ENCODE data around the gene STAT5B. TPM values are rescaled to one million over a fixed set of nuclear protein-coding genes. Genes with fewer than 3 reads are reported as not detected.

The STAT5B gene
- total RNA-seq, 1 experiment from 2014 or later: 38.0 TPM

DNA sequence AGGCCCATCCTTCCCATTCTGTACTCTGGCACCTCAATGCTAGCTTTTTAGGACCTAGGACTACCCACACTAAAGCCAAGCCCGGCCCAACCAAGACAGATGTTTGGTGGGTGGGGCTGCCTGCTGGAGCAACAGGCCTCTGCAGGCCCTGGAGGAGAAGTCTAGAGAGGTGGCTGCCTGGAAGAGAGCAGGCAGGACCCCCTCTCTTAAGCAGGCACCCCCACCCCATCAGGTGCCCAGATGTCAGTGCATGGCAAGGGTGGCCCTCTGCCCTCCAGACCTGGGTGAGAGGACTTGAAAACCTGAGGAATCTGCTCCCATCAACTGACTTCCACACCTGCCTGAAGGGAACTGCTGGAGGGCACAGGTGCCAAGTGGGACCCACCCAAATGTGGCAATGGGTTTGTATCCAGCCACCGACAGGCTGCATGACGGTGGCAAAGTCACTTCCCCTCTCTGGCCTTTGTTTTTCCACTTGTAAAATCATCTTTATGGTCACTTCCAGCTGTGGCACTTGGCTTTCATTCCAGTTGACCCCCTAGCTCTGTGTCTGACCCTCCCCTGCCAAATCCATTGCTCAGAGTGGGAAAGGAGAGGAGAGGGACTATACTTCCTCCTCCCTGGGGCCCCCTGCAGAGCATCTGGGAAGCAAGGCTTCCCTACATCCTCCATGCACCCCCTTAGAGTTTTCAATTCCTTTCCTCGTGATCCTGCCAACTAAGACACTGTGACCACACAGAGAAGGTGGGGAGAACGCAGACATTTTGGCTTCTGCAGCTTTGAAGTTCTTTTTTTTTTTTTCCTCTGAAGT is 10.4 kb upstream of the STAT5B start:
- no peak for DNase-seq (ENCODE audit: extremely low read depth, low read depth)

DNA sequence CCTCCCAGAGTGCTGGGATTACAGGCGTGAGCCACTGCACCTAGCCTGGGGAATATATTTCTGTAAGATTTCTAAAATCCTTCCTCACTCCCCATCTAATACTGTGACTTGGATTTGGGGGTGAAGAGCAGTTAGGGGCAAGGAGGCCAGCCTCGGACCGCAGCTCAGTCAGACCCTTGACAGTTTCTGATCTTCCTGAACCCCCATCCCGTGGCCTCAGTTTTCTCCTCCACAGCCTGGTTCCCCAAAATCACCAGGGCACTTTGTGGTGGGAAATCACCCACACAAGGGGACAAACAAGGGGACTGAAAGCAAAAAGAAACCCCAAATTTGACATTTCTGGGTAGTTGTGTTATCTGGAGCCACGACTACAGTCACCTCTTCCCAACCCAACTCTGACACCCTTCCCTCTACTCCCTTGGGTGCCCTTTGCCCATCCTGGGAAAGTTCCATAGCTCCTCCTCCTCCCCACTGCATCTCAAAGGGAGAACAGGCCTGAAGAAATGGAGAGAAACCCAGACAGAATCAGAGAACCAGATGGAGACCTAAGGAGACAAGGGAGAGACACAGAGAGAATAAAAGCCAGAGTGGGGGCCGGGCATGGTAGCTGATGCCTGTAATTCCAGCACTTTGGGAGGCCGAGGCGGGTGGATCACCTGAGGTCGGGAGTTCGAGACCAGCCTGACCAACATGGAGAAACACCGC is 9.3 kb upstream of the STAT5B start:
- DNase-seq (ENCODE audit: extremely low read depth, low read depth): no peak

DNA sequence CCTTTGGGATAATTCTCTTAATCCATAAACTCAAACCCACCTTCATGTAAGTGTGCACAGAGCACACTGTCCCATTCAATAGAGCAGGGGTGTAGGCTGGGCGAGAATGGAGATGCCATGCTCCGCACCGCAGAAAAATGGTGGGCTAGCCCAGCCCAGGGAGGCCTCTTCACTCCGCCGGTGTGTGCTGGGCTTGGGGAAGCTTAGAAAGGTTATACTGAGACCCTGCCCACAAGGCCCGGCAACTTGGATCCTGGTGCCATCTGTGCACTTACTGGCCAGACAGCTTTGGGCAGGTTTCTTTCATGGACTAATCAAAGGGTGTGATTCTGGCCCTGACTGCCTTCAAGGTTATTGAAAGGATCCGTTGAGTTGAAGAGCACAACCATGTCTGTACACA is 8.4 kb upstream of the STAT5B start:
- no peak for DNase-seq (ENCODE audit: extremely low read depth, low read depth)

DNA sequence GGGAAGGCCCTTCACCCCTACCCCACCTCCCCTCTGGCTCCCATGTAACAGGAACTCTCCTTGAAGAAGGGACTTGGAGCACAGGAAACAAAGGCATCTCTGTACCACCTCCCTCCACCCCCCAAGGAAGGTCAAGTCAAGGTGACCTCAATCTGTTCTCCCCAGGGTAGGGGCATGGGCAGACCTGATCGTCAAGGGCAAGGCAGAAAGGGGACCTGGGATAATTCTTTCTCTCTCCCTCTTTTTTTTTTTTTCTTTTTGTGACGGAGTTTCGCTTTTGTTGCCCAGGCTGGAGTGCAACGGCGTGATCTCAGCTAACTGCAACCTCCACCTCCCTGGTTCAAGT is 7.8 kb upstream of the STAT5B start:
- DNase-seq (ENCODE audit: extremely low read depth, low read depth): no peak

DNA sequence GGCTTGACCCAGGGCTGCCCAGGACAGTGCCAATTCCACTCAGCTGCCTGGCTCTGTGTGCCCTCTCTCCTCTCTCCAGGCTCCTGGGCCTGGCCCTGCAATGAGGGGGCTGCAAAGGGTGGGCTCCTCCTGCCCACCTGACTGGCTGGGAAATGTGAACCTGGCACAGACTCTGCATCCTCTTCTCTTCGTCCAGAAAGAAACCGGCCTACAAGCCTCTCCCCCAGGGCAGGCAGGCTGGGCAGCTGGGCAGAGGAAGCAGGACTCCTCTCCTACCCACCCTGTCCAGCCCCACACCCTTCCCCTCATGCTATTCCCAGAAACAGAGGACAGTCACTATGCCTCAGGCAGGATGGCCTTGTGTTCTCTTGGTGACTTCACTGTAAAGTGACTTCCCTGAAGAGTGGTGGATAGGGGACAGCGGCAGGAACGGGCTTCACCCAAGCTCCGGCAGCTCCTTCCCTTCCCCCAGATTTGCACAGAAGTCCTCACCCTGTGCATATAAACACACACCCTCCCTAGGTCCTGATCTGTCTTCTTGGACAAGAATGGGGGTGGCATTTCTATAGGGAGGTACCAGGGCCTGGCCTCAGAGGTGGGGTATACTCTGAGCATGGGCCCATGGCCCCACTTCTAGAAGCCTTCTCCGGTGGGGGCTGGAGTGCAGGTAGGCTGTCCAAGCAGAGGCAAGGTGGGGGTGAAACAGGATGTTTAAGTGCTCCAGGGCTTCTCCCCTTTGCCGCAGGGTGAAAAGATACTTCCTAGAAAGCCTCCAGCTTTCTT is 7.2 kb upstream of the STAT5B start:
- no peak for DNase-seq (ENCODE audit: extremely low read depth, low read depth)

DNA sequence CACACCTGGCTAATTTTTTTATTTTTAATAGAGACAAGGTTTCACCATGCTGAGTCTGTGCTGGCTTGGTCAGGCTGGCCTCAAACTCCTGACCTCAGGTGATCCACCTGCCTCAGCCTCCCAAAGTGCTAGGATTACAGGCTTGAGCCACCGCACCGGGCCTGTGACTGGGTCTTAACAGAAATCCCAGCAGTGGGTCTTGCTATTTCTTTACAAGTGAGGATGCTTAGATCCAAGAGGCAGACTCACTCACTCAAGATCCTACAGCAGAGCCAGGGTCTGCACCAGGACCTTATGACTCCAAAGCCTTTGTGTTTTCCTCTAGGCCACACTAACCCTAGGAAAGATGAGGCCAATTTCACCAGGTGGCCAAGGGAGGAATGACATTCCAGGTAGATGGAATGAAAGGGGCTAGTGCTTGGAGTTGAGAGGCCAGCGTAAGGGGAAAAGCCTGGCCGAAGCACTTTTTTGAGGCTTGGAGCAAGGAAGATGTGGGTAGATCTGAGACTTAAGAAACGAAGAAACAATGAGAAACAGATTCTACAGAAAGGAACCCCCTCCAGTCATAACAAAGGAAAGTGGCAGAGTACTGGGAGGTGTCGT is 6.4 kb upstream of the STAT5B start:
- DNase-seq (ENCODE audit: extremely low read depth, low read depth): no peak

DNA sequence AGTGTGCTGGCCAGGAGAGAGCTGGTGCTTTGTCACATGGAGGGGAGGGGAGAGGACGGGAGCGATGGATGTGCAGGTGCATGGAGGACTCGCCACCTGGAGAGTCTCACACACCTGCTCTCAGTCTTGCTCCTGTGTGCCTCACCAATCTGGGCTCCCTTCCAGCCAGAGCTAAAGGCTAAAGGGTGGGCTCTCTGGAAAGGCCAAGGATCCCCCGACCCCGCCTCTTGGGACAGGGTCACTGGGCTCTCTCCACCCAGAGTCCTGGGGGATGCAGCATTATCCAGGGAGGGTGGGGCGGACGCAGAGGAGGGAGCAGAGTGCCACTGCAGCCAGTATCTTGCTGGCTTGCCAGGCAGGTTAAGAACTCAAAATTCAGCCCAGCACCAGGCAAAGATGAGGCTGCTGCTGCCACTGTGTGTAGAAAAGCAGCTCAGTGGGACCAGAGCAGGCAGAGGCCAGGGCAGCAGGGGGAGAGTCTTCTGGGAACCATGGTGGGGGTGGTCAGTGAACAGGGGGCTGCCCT is 5.4 kb upstream of the STAT5B start:
- DNase-seq (ENCODE audit: extremely low read depth, low read depth): no peak

DNA sequence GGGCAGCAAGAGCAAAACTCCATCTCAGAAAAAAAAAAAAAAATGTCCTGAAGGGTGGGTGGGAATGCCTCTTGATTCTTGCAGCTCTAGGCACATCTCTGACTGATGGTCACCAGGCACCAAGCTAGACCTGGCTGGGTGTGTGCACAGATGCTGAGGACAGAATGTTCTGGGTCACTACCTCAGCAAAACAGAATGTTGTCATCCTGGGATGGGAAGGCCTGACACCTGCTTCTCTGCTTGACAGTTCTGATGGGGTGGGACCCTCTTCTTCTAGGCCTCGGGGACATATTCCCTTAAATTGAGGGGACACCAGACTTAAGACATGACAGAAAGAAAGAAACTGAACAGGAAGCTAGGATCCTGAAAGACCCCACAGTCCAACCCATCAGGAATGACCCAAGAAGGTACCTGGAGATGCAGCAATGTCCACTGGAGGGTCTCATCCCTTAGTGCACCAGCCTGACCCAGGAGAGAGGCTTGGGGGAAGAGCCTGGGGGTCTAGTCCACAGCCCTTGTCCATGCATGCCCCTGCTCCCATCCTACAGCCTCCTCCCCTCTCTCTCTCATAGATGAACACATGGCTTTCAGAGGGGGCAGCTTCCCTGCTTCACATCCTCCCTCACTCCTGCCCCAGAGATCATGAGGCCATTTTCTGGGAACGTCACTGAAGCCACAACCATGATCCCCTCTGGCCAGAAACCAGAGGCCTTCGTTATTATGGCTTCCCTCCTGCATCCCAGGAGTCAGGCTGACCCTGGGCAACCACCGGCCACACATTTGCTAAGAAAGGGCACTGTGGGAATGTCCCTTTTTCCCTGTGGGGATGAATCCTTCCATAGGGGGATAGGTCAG is 3.8 kb upstream of the STAT5B start:
- DNase-seq (ENCODE audit: extremely low read depth, low read depth): no peak

DNA sequence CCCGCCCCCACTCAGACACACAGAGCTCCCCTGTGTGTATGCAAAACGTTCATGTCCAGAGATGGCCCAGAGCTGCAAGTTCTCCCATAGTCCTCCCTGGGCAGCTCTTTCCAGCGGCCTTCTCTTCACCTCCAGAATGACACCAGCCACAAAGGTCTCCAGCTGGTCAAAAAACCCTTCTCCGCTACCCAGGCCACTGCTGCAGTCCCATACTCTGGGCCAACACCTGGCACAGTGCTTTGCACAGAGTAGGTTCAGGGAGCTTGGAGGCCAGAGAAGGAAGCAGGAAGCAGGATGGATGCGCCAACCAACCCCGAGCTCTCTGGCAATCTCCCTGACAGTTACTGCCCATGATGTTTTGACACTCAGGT is 1.1 kb upstream of the STAT5B start:
- DNase-seq (ENCODE audit: extremely low read depth, low read depth): no peak

DNA sequence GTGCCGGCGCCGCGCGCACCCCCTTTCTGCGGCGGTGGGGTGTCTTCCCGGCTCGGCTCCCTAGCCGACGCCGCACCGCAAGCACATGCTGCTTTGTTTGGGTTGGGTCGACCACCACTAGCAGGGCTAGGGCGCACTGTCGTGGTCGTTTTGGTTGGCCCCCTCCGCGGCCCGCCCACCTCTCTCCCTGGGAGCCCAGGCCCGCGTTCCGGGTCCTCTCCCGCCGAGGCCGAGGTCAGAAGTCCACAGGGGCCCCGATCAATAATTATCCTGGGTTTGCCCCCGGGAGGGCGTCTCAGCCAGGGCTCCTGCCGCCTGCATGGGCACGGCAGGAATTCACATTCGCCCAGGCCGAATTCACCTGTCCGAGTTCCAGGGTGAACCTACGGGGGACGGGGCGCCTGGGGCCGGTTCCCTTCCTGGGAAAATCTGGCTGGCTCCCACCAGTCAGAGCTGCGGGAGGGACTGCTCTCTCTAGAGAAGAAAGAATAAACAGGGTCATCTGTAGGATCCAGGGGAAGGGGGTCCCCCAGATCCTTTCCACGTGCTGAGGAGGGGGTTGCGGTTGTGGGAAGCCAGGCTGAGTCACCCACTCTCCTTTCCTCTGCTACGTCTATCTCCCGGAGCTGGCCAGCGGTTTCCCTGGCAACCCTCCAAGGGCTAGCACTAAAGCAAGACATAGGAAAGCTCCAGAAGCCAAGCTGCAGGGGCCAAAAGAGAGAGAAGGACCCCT is 584 bp upstream of the STAT5B start:
- no peak for DNase-seq (ENCODE audit: extremely low read depth, low read depth)

DNA sequence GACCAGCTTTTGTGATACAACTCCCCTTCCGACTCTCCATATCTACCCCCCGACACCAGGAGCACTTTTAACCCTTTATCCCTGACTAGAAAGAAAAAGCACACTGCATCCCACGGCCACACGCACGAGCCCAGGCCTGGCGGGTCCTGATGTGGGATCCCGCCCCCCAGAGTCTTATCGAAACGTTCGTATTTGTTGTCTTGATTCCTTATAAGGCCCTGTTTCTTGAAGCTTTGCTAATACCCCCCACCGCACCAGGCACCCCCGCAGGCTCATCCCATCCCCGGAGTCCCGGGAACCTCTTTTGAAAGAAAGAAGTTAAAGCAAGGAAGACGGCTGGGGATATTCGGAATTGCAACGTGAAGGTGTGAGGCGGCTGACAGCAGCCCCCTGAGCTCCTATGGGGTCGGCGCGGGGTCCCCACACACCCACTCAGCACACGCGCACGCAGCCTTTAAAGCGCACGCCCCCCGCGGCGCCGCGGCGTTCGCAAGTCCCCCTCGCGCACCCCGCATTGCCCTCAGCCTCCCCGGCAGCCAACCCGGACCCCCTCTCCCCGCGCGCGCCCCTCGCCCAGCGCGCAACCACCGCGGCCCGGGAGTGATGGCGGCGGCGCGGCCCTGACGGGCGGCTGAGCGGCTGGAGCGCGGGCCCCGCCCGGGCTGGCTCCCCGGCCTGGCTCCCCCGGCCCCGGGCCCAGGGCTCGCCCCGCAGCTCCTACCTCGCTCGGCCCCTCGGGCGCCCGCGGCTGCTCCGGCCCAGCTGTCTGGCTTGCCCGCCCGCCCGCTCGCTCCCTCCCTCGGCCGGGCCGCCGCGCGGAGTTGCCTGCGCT is 448 bp downstream of the STAT5B start:
- no peak for DNase-seq (ENCODE audit: extremely low read depth, low read depth)

DNA sequence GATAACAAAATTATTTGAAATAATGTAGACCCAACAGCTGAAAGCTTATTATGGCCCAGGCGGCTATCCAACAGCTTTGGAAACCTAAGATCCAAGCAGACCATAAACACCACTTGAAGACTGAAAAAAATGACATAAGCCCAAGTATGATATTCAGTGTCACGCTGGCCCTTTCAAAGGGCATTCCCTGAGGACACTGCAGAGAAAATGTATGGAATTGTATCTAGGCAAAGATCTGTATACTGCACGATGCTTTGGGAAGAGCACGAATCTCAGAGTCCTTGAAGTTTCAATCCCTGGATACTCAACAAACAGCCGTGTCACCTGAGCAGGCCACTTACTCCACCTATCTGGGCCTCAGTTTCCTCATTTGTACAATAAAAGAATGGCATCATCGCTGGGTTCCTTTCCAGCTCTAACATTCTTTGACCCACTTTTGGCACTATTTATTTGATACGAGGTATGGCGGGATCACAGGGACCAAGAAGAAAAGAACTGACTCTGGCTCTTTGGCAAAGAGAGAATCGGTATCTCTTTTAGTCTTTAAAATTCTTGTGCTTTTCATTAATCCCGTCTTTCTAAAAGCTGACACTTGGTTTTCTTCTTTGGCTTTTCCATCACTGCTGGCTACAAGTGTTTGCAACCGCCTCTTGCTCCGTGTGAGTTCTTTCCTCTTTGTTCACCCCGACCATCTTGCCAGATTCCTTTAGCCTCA is 1.2 kb downstream of the STAT5B start:
- no peak for DNase-seq (ENCODE audit: extremely low read depth, low read depth)

DNA sequence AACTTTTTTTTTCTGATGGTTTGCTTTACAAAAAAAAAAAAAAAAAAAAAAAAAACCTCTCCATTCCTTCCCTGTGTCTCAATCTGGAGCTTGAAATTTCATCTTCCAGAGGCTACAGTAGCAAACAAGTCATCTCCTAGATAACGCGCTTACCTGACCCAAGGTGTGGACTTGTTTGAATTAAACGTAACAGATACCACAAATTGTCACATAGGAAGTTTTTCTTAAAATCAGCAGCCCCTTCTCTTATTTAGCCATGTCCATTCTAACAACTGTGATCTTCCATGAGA is 2.0 kb downstream of the STAT5B start:
- DNase-seq (ENCODE audit: extremely low read depth, low read depth): no peak

DNA sequence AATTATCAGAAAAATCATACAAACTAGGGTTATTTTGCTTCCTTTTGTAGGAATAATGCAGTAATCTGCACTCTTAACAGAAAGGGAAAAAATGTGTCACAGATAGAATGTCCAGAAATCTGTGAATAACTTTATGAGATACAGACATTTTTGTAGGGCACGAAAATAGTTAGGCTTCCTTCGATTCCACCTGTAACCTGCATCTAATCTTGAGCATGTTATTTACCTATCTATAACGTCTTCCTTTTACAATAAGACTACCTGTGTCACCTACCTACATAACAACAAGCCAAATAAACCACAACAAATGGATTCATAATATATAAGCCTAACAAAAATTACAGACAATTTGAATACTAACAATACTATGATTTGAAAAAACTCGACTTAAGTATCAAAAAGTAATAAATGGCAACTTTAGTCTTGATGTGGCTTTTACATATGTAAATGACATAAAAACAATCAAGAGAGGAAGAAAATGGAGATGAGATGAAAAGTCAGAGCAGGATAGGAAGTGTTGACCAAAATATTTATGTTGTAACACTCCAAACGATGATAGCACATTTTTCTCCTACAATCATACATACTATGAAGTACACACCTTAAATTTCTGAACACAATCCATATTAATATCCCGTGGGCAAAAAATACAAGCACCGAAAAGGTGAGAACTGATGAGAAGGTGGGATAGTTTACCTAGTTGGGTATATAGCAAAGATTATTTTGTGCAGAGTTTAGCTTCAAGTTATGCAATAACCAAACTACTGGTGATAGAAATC is 2.5 kb downstream of the STAT5B start:
- DNase-seq (ENCODE audit: extremely low read depth, low read depth): no peak

DNA sequence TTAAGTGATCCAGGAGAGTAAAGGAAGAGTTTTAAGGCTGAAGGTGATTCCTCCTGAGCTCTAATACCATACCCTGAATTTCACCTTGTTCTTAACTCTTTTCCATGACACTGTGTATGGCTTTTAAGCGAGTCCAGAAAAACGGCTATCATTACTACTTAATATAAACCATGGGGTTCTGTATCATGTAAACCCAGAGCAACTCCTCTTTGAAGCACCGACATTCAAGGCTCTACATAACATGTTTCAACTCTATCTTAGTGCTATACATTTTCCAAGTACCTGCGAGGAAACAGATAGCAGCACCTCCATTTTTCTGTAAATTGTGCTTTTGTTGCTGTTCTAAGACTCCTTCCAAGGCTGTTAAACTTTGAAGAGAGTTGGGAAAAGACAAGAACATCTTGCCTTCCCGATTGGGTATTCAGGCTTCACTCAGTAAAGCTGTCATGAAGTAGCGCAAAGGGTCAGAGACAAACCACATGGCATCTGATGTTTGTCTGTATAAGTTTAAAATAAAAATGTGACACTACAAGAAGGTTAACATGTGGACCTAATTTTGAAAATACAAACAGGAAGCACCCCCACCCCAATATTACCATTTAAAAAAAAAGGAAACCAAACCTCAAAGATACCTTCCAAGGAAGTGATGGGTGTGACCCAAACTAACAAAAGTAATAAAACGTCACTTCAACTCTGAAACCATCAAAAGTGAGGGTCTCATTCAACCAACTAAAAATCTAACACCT is 3.9 kb downstream of the STAT5B start:
- no peak for DNase-seq (ENCODE audit: extremely low read depth, low read depth)

DNA sequence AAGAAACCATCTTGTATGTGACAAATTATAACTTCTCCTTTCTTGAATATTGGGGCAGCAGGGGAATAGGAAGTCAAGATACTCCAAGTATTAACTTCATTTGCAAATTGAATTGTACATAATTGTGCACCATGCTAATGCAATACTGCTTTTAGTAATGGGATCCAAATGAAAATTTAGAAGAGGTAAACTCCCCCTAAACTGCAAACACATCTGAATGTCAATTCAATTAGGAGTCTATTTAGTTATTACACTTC is 4.5 kb downstream of the STAT5B start:
- no peak for DNase-seq (ENCODE audit: extremely low read depth, low read depth)
